HL-60/S4 treated with retinoic acid at 250 ng/mL for 4 days and 3 days (cell line): ENCODE data around the gene VPS54.

Source experiments
- in situ Hi-C: fragments of 300-500 bp; cut with MboI; formaldehyde crosslinking; loops from 2 replicates; pipeline ENCODE4 v1.7.0; 2022; ENCODE audit warnings: low sequenced_read_pairs

Gene VPS54, protein sequence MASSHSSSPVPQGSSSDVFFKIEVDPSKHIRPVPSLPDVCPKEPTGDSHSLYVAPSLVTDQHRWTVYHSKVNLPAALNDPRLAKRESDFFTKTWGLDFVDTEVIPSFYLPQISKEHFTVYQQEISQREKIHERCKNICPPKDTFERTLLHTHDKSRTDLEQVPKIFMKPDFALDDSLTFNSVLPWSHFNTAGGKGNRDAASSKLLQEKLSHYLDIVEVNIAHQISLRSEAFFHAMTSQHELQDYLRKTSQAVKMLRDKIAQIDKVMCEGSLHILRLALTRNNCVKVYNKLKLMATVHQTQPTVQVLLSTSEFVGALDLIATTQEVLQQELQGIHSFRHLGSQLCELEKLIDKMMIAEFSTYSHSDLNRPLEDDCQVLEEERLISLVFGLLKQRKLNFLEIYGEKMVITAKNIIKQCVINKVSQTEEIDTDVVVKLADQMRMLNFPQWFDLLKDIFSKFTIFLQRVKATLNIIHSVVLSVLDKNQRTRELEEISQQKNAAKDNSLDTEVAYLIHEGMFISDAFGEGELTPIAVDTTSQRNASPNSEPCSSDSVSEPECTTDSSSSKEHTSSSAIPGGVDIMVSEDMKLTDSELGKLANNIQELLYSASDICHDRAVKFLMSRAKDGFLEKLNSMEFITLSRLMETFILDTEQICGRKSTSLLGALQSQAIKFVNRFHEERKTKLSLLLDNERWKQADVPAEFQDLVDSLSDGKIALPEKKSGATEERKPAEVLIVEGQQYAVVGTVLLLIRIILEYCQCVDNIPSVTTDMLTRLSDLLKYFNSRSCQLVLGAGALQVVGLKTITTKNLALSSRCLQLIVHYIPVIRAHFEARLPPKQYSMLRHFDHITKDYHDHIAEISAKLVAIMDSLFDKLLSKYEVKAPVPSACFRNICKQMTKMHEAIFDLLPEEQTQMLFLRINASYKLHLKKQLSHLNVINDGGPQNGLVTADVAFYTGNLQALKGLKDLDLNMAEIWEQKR

DNA sequence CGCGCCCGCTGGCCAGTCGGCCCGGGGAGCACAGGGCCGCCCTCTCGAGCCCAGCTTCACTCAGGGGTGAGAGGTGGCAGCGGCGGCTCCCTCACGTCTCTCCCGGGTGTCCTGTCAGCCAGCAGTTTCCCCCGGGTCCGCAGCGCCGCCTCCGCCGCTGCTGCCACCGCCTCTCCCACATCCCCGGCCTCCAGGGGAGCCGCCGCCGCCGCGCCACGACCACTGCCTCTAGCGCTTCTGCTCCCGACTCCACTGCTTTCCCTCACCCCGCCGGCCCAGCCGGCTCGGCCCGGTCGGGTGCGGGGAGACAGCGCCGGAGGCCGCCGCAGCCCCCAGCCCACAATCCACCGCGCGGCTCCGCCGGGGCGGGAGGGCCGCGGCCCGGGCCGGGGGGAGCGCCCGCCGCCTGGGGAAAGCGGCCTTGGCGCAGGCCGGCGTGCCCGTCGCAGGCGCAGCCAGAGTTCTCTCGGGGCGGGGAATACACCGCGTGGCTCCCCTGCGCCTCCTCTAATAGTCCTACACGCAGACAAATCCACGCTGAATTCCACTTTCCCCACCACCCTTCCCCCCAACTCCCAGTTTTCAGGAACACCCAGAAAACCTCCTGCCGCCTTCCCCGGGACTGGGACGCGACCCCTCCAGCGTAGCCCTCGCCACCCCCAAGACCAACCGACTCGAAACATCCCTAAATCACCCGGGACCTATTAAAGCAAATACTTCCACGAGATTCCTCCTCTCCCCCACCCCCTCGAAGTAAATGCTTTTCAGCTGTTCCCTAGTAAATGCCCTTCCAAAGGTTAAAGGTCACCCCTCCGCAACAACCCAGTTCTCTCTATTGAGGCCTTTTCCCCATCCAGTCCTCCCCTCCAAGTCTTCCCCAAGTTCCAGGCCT lies at the start of gene VPS54:
Gene VPS54, minus strand, starts transcription at position 346 of the 892 bp plus-strand sequence. CDS start 35,429 bp downstream, outside the sequence.
- in situ Hi-C loops: no loop called here

DNA sequence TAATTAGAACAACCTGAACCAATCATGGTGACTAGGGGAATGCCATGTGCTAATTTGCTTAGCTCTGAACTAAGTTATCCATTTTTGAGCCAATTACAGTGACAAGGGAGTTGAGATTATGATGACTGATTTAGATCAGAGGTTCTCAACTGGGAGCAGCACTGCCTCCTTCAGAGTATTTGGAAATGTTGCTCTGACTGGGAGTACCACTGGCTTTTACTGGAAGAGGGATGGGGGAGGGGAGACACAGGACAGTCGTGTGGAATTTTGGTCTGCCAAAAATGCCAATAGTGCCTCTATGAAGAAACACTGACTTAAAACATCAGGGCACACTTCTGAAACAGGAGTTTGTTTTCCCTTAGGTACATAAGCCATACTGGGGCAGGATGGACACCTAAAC lies 48.1 kb upstream of the VPS54 start:
- in situ Hi-C loops: no loop called here

DNA sequence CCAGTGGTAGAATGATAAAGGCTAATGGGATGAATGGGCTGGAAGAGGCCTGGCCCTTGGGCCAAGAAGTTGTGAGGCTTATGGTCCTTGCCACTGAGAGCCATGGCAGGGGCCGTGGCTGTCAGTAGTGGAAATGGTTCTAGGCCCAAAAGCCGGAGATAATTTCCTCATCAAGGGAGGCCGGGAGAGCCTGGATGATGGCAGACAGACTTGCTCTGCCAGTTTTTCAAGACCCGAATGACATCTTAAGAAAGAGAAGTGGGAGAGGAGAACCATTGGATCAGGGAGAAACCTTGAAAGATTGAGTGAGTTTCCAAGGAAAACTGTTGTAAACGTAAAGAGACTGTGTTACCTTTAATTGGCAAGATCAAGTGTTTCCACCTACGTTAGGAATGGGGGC lies 46.3 kb upstream of the VPS54 start:
- in situ Hi-C loops: no loop called here

DNA sequence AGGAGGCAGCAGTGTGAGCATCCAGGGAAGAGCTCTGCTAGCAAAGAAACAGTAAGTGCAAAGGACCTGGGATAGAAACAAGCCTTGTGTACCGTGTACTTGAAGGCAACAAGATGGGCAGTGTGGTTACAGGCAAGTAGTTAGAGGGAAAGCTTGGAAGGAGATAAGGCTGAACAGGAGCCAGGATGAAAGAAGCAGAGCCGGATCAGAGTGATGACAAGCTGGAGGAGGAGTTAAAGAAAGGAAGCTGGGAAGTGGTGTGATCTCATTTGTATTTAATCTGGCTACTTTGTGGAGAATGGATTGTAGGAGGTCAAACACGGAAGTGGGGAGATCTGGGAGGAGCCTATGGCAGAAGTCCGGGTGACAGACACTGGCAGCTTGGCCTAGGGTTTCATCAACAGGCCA lies 44.7 kb upstream of the VPS54 start:
- in situ Hi-C loops: no loop called here

DNA sequence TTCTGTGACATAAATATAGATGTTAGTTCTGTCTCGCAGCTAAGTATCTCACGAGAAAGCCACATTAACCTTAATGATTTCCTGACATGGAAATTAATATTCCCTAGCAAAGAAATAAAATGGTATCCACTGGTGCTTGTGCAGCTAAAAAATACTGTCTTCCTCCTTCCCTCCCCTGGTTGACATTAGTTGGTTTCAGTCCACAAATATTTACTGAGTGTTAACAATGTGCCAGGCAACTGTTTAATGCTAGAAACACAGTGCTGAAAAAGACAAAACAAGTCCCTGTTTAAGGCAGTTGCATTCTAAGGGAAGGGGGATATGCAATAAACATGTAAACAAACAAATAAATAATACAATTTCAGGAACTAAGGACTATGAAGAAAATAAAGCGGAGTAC lies 44.2 kb upstream of the VPS54 start:
- in situ Hi-C loops: no loop called here

DNA sequence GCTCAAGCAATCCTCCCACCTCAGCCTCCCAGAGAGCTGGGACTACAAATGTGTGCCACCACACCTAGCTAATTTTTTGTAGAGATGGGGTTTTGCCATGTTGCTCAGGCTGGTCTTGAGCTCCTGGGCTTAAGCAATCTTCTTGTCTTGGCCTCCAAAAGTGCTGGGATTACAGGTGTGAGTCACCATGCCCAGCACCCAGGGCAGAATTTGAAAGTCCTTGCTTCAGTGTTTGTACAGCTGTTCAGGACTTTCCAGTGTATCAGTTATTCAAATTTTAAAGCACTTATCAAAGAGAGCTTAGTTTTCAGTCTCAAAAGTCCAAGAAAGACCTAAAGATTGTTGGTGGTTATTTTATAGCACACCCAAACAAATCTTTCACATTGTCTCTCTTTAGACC lies 43.6 kb upstream of the VPS54 start:
- in situ Hi-C loops: no loop called here

DNA sequence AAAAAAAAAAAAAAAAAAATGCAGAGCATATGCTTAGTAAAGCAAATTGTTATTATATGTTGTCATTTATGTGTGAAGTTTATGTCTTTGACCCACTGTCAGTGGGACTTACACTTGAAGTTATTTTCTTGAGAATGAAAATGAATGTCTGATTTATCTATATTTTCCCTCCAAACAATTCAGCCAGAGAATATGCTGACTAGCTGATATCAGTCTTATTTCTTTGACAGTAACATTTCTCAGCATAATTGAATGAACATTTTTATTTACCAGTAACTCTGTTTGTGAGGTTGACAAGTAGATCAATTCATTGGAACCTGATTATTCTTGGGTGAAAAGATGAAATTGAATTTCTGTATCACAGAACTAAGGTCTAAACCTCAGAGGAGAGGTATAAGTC lies 40.0 kb upstream of the VPS54 start:
- in situ Hi-C loops: no loop called here

DNA sequence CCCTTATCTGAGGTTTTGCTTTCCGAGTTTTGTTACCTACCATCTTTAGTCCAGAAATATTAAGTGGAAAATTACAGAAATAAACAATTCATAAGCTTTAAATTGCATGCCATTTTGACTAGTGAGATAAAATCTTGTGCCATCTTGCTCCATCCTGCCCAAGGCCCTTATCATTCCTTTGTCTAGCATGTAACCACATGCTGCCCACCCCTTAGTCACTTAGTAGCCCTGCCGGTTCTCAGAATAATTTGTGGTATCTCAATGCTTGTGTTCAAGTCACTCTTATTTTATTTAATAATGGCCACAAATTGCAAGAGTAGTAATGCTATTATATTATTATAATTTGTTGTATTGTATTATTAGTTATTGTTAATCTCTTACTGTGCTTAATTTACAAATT lies 36.8 kb upstream of the VPS54 start:
- in situ Hi-C loops: no loop called here

DNA sequence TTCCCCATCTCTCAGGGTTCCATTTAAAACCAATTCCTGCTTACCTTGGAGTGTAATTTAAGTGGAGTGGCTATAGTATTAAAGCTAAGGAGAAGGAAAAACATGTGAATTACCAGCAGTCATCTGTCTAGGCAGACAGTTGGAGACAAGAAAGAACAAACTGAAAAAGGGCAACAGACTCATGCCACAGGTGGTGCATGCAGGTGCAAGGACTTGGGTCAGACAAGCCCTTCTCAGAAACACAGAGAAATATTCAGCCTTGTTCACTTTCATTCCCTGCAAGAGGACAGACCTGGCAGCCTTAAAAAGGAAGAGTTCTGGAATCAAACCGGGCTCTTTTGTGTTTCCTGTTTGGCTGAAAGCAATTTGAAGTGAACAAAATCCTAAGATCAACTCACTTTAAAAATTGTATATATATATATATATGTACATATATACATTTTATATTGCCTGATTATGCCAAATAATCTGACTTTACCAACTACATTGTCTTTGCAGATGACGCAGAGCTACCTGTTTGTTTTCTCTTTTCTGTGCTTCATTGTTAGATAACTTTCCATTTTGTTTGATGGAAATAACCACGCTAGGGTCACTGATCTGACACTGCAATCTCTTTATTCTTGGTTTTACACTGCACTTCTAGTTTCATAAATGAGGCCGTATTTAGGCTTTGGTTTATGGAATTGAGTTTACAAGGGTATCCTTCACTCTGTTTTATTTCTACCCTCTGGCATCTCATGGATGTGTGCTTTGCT lies 35.1 kb upstream of the VPS54 start:
- in situ Hi-C loops: no loop called here

DNA sequence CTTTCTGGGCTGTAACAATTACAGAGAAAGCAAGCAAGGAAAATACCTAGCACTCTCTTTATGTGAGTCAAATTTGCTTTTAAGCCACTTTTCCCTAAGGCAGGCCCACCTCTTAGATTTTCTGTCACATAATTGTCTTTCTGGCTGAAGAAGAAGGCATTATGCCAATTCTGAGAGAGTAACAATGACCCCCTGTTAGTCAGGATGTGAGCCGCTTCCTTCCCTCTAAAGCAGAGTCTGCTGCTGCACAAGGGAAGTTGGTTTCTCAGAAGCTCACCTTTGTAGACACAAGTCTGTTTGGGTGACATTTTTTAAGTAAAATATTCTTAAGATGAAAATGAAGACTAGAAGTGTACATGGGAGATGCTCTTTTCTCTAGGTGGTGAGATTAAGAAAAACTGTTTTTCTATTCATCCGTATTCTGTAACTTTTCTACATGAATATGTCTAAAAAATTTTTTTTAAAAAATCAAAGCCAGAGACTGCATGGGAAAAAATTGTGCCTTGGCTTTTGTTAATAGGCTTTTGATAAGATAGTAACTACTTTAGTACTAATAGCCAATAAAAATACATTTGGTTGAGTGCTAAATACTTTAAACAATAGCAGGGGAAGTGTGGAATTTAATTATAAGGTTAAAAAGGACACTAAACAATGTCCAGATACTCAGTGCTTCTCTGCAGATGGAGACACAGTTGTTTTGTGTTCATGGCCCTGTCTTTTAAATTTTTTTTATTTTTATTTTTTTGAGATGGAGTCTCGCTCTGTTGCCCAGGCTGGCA lies 33.4 kb upstream of the VPS54 start:
- in situ Hi-C loops: no loop called here

DNA sequence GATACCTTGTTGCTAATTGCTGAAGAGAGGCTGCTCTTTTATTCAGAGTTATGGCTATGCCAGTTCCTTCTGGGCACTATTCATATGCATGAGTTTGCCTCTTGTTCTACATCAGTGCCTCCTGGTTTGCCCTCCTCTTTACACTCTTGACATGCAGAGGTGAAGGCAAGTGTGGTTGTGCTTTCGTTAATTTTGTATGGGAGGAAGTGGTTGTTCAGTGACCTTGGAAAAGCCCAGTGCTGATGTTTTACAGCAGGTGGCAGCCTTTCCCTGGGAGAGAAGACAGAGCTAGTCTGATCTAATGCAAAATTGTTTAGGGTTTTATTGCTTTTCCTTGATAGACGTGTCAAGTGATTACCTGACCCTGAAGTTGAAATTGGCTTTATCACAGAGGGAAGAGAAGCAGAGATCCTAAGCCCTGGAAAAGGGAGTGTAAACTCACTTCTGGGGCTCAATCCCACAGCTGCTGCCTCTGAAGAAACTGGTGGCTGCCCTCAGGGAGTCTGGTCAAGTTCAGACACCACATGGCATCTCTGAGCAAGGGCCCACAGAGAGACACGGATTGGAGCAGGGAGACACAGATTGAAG lies 30.5 kb upstream of the VPS54 start:
- in situ Hi-C loops: loop anchor here (5.0 to 25.0 kb wide), 2 partner anchors 278 to 838 kb away; no protein-coding TSS in a partner anchor

DNA sequence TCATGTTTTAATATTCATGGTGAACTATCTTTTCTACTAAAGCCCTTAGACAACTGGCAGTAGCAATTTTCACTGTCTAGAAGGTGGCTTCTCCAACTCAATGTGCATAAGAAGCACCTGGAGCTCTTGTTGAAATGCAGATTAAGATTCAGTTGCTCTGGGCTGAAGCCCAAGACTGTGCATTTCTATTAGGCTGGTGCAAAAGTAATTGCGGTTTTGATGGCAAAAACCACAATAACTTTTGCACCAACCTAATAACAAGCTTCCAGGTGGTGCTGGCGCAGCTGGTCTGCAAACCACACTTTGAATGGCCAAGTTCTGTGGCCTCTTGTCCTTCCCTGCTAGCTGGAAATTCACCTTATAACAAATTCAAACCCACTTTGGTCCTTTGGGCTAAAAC lies 26.7 kb upstream of the VPS54 start:
- in situ Hi-C loops: loop anchor here (5.0 to 25.0 kb wide), 2 partner anchors 281 to 841 kb away; no protein-coding TSS in a partner anchor

DNA sequence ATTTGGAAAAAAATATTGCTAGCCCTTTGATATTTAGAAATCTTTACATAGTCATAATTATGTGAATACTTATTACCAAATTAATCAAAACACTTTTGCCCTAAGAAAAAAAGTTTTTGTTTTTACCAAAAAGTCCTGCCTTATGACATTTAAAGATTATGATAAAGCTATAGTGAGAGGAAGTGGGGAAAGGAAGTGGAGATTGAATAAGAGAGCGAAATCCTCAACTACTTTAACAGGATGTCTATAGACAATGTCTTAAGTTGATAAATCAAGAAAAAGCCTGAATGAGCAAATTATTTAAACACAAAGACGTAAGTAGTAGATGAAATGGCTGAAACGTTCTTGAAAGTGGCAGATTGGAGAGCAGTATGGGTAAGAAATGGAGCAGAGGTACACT lies 20.9 kb upstream of the VPS54 start:
- in situ Hi-C loops: loop anchor here (25.0 kb wide), 1 partner anchor 847 kb away; no protein-coding TSS in a partner anchor

DNA sequence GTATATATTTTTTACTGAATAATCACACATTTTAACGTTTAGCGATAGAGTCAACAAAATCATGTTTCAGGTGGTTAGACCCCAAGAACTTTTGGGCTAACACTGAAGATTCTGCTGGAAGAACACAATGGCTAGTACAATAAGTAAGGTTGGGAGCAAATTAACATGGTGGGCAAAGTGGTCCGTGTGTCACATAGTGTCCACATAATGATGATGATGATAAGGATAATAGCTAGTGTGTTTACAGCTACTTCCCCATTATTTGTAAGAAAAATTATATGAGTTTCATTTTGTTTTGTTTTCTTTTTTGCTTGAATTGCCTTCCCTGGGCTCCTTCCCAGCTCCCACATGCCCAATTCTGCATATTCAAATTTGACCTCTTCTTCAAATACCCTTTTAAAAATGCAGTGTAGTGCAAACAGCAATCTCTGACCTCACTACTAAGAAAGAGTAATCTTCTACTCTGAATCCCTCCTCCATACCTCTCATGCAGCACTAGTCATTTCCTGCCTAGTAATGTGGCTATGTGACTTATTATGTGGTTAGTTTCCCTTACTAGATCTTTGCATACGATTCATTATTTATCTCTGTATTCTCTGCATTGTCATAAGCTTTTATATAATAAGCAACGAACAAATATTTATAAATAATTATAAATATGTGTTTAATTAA lies 16.9 kb upstream of the VPS54 start:
- in situ Hi-C loops: loop anchor here (25.0 kb wide), 1 partner anchor 851 kb away; no protein-coding TSS in a partner anchor

DNA sequence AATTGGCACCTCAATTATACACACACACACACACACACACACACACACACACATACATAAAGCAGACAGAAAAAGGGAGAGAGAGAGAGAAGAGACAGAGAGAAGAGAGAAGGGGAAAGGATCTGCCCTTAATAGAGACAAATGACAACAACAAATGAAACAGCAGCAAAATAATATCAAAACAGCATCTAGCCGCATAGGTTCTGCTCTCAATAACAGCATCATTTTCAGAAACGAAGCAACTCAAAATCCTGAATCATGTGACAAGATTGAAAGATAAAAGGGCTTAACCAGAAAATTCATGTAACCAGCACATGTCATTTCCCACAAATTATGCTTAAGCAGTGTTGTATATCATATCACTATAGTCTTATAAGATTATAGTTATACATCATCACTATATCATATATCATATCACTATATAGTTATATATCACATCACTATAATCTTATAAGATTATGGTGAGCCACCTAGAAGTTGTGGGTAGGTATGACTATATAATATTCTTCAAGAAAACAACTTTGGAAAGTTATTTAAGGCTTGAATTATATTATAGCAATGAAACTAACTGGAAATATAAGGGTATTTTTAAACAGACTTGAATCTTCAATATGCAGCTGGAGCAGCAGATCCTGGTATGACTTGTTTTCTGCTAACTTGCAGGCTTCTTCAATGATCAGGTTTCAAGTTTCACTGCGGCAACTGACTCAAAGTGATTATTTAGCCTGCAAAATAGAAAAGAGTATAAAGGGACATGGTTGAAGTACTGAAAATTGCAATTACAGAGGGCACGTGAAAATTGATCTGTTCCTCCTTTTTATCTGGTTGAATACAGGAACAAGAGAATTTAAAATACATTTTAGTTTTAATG lies 16.1 kb upstream of the VPS54 start:
- in situ Hi-C loops: loop anchor here (25.0 kb wide), 1 partner anchor 852 kb away; no protein-coding TSS in a partner anchor

DNA sequence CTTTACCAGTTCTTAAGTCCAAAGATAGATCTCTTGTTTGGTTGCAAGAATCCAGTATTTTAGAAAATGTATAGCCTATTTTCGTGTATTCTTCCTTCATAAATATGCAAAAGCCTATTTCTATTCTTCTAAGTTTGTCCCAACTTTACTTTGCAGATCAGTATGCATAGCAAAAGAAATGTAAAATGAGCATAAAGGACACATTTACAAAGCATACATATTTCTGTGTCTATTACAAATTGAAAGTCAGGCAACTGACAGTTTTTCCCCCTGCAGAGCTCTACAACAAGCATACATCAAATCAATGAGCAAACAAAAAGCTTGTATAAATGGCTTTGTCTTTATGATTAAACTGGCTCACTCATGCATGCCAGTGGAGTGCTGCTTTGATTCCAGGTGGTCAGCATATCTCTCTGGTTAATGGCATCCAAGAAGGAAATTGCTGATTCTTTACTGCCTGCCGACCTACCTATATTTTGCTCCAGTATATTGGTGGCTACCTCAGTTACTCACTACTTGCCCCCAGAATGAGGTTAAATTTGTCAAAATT lies 10.0 kb upstream of the VPS54 start:
- in situ Hi-C loops: loop anchor here (25.0 kb wide), 1 partner anchor 858 kb away; no protein-coding TSS in a partner anchor

DNA sequence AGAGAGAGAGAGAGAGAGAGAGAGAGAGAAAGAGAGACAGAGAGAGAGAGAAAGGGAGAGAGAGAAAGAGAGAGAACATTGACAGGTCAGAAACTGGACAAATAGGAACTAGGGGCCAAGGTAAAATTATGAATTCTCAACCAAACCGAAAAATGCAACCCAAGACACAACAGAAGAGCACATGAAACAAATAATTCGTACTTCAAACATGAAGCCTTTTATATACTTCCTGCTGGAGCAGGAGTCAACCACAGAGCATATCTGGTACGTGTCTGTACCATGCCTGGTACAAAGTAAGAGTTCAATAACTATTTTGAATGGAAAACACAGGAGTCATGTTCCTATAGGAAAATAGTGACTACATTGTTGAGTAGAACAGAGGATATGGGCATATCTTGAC lies 6.5 kb upstream of the VPS54 start:
- in situ Hi-C loops: loop anchor here (25.0 kb wide), 1 partner anchor 862 kb away; no protein-coding TSS in a partner anchor
